ENCODE results near the gene GRM5. TPM values are rescaled to one million over a fixed set of nuclear protein-coding genes. Genes with fewer than 3 reads are reported as not detected.
"Not testable (repeated sequence)": the region's sequence is repeated elsewhere in the genome, so short reads cannot be mapped to it uniquely, and the experiment has no call there.

The GRM5 gene
- total RNA-seq, 1 donor from 2014 or later: 0.06 TPM

- peak; percentile 89 for DNase-seq (ENCODE audit: low spot score)
Observed at GRCh38 chr11:88543902-88544655, 521.7 kb downstream of the GRM5 start.

GRCh38 chr11:88541006-88541405 is 524.8 kb downstream of the GRM5 start:
- DNase-seq (ENCODE audit: low spot score): no peak

- no peak for DNase-seq (ENCODE audit: low spot score)
Observed at GRCh38 chr11:88538098-88538497, 527.7 kb downstream of the GRM5 start.

GRCh38 chr11:88537613-88538012 is 528.2 kb downstream of the GRM5 start:
- no peak for DNase-seq (ENCODE audit: low spot score)

GRCh38 chr11:88536616-88537265 is 529.0 kb downstream of the GRM5 start:
- DNase-seq (ENCODE audit: low spot score): no peak

GRCh38 chr11:88535916-88536547 is 529.8 kb downstream of the GRM5 start:
- DNase-seq (ENCODE audit: low spot score): no peak

- no peak for DNase-seq (ENCODE audit: low spot score)
Observed at GRCh38 chr11:88535266-88535665, 530.5 kb downstream of the GRM5 start.

- not testable (repeated sequence) for DNase-seq (ENCODE audit: low spot score)
Observed at GRCh38 chr11:88534706-88535105, 531.1 kb downstream of the GRM5 start.

GRCh38 chr11:88534185-88534584 is 531.6 kb downstream of the GRM5 start:
- DNase-seq (ENCODE audit: low spot score): no peak

GRCh38 chr11:88533001-88533400 is 532.8 kb downstream of the GRM5 start:
- no peak for DNase-seq (ENCODE audit: low spot score)

GRCh38 chr11:88531831-88532230 is 534.0 kb downstream of the GRM5 start:
- DNase-seq (ENCODE audit: low spot score): no peak

GRCh38 chr11:88529426-88529825 is 536.4 kb downstream of the GRM5 start:
- no peak for DNase-seq (ENCODE audit: low spot score)

- no peak for DNase-seq (ENCODE audit: low spot score)
Observed at GRCh38 chr11:88523386-88524071, 542.3 kb downstream of the GRM5 start.

GRCh38 chr11:88522624-88523385 is 543.0 kb downstream of the GRM5 start:
- DNase-seq (ENCODE audit: low spot score): no peak

- DNase-seq (ENCODE audit: low spot score): no peak
Observed at GRCh38 chr11:88521799-88522201, 544.0 kb downstream of the GRM5 start.

GRCh38 chr11:88521399-88521798 is 544.4 kb downstream of the GRM5 start:
- no peak for DNase-seq (ENCODE audit: low spot score)

- DNase-seq (ENCODE audit: low spot score): no peak
Observed at GRCh38 chr11:88520391-88520790, 545.4 kb downstream of the GRM5 start.

- DNase-seq (ENCODE audit: low spot score): no peak
Observed at GRCh38 chr11:88515002-88515401, 550.8 kb downstream of the GRM5 start.

GRCh38 chr11:88511006-88511405 is 554.8 kb downstream of the GRM5 start:
- no peak for DNase-seq (ENCODE audit: low spot score)

- DNase-seq (ENCODE audit: low spot score): no peak
Observed at GRCh38 chr11:88508759-88509581, 556.8 kb downstream of the GRM5 start.

GRCh38 chr11:88508418-88508758 is 557.4 kb downstream of the GRM5 start:
- DNase-seq (ENCODE audit: low spot score): no peak

Measured in mucosa of gallbladder (tissue), 1 donor.